CD4-positive, alpha-beta memory T cell (primary cell): ENCODE results near the gene ZFHX3. TPM values are rescaled to one million over a fixed set of nuclear protein-coding genes. Genes with fewer than 3 reads are reported as not detected.

Experiments used
- CTCF ChIA-PET: fragments of 350-600 bp; sonication (Branson Sonifier 250); formaldehyde crosslinking; loops from one replicate; lab custom pipeline; 2021; ENCODE audit warnings: inconsistent platforms; ENCODE audit not compliant: partially characterized antibody; lab: Charles Lee
- POLR2A ChIA-PET: fragments of 350-600 bp; sonication (Branson Sonifier 250); formaldehyde crosslinking; loops from one replicate; lab custom pipeline; 2021; ENCODE audit not compliant: partially characterized antibody; lab: Charles Lee
- DNase-seq, 5 donors: peaks; one replicate each; pipeline versions ENCODE4 v3.0.0 to v3.0.0-alpha.2; 2020 to 2022; ENCODE audit warnings: mixed read lengths in 1 of 5
- H3K27ac ChIP-seq: one replicate; pipeline ENCODE4 v1.7.0; 2013; ENCODE audit warnings: low read depth, low read length
- H3K27me3 ChIP-seq: 2 replicates; pipeline ENCODE4 v1.7.0; 2013; ENCODE audit warnings: mild to moderate bottlenecking, low read length, moderate library complexity; ENCODE audit not compliant: insufficient read depth
- H3K36me3 ChIP-seq: 2 replicates; pipeline ENCODE4 v1.7.0; 2013; ENCODE audit warnings: mild to moderate bottlenecking, low read length, moderate library complexity; ENCODE audit not compliant: insufficient read depth
- H3K4me1 ChIP-seq: 2 replicates; pipeline ENCODE4 v1.7.0; 2013; ENCODE audit warnings: mild to moderate bottlenecking, low read length, moderate library complexity; ENCODE audit not compliant: insufficient read depth
- H3K4me3 ChIP-seq, 2 donors: one replicate each; pipeline ENCODE4 v1.7.0; 2013; ENCODE audit warnings: low read length in 2 of 2, mild to moderate bottlenecking in 1 of 2
- H3K9me3 ChIP-seq, 2 donors: one replicate each; pipeline ENCODE4 v1.7.0; 2013; ENCODE audit warnings: low read length in 2 of 2, control low read depth in 1 of 2; ENCODE audit not compliant: control insufficient read depth in 1 of 2
- H3K27ac Mint-ChIP-seq, 7 donors: one replicate each; pipeline ENCODE4 v1.8.0; 2020 to 2021; ENCODE audit warnings: mixed read lengths in 7 of 7, mild to moderate bottlenecking in 6 of 7, inconsistent platforms in 3 of 7, moderate library complexity in 3 of 7
- H3K27me3 Mint-ChIP-seq, 2 donors: one replicate each; pipeline ENCODE4 v1.8.0; 2020 to 2021; ENCODE audit warnings: mixed read lengths in 2 of 2
- H3K36me3 Mint-ChIP-seq, 2 donors: one replicate each; pipeline ENCODE4 v1.8.0; 2020 to 2021; ENCODE audit warnings: mixed read lengths in 2 of 2, inconsistent platforms in 1 of 2, mild to moderate bottlenecking in 1 of 2
- H3K4me1 Mint-ChIP-seq, 4 donors: one replicate each; pipeline ENCODE4 v1.8.0; 2020 to 2021; ENCODE audit warnings: mixed read lengths in 4 of 4, mild to moderate bottlenecking in 1 of 4
- H3K4me3 Mint-ChIP-seq, 8 donors: one replicate each; pipeline ENCODE4 v1.8.0; 2020 to 2021; ENCODE audit warnings: mixed read lengths in 8 of 8, mild to moderate bottlenecking in 7 of 8, moderate library complexity in 6 of 8, inconsistent platforms in 3 of 8
- H3K9me3 Mint-ChIP-seq, 8 donors: one replicate each; pipeline ENCODE4 v1.8.0; 2020 to 2021; ENCODE audit warnings: mixed read lengths in 8 of 8, mild to moderate bottlenecking in 5 of 8, inconsistent platforms in 3 of 8, moderate library complexity in 1 of 8
- intact Hi-C: fragments of 100-400 bp; cut with micrococcal nuclease; formaldehyde crosslinking; loops from one replicate; pipeline ENCODE4 v1.15.1; 2023
- polyA plus RNA-seq, 2 donors: library from polyadenylated mRNA; unstranded; fragments of 300-500 nt; fragmentation: Illumina TruSeq; gene quantifications; one replicate each; pipeline ENCODE4 v1.2.3, GENCODE V29; 2021
- total RNA-seq, 2 experiments: library from RNA; stranded (reverse); gene quantifications; one replicate each; pipeline ENCODE4 v1.2.3, GENCODE V29; 2021

Gene ZFHX3
- total and polyA plus RNA-seq, 4 experiments from 2014 or later, result 0.01 to 0.99 (median 0.36) TPM

DNA sequence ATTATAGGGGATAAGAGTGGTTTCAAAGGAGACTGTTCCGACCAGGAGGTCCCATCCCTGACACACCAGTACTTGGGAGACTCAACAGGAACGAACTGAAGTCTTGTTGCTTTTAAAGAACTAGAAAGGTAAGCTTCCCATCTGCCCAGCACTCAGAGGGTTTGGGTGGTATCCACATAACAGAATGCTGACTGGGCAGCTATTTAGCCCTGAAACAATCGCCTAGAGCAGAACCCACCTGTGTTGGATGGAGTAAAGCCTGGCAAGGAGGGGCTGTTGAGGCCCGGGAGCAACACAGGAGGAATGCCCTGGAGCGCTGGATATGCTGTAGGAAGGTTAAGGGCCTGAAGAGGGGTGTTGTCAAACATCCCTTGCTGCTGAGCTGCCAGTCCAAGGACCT, 254.9 kb downstream of the ZFHX3 start:
- ChIA-PET CTCF (no interaction called here), POLR2A (no interaction called here)
- Mint-ChIP-seq H3K27ac (no peak overlapping the region), H3K9me3 (peaks cover 0 to 1% (median 0%) of the 10 kb centered on the region in 8 donors), H3K36me3 (peaks cover 0 to 5% of the 10 kb centered on the region in 2 donors), H3K27me3 (peaks cover 4 to 5% of the 10 kb centered on the region in 2 donors), H3K4me3 (no peak overlapping the region), H3K4me1 (peaks cover 0 to 7% (median 1%) of the 10 kb centered on the region in 4 donors)
- H3K4me3 ChIP-seq, result no peak overlapping the region
- no peaks in the 10 kb centered on the region for H3K9me3 ChIP-seq
- H3K36me3 ChIP-seq, result no peaks in the 10 kb centered on the region
- intact Hi-C loops, result no loop called here
- H3K27me3 ChIP-seq, result no peaks in the 10 kb centered on the region
- H3K4me1 ChIP-seq, result no peaks in the 10 kb centered on the region
- H3K27ac ChIP-seq, result no peak overlapping the region
- DNase-seq, result no peak

DNA sequence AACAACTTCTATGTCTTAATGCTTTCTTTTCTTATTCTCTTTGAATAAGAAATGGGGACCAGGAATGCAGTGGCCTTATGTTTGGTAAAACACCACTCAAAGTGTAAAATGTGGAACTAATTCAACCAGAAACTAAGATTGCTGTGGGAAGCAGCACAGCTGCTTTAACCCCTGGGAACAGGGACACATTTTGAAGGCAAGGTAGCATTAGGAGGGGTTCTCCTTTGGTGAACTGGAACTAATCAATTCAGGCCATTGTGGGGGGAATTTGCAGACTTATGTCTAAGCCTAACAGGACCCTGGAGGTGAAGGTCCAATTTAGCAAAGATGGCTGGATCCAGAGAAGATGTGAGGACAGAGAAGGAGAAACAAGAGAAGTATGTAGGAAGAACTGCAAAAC, 256.1 kb downstream of the ZFHX3 start:
- Mint-ChIP-seq H3K9me3 (peaks cover 0 to 2% (median 0%) of the 10 kb centered on the region in 8 donors), H3K4me3 (no peak overlapping the region), H3K36me3 (peaks cover 0 to 5% of the 10 kb centered on the region in 2 donors), H3K27ac (no peak overlapping the region), H3K27me3 (peaks cover 6 to 10% of the 10 kb centered on the region in 2 donors), H3K4me1 (peaks cover 3 to 17% (median 10%) of the 10 kb centered on the region in 4 donors)
- Histone ChIP-seq H3K4me1 (peaks cover 3% of the 10 kb centered on the region), H3K4me3 (no peak overlapping the region), H3K27me3 (no peaks in the 10 kb centered on the region), H3K27ac (no peak overlapping the region), H3K36me3 (no peaks in the 10 kb centered on the region), H3K9me3 (no peaks in the 10 kb centered on the region)
- DNase-seq, result no peak
- intact Hi-C loops, result no loop called here
- ChIA-PET CTCF (interaction anchor here (2.1 kb wide), 1 partner anchor 41 kb away, joined by 5 read pairs; no protein-coding TSS in a partner anchor), POLR2A (no interaction called here)

DNA sequence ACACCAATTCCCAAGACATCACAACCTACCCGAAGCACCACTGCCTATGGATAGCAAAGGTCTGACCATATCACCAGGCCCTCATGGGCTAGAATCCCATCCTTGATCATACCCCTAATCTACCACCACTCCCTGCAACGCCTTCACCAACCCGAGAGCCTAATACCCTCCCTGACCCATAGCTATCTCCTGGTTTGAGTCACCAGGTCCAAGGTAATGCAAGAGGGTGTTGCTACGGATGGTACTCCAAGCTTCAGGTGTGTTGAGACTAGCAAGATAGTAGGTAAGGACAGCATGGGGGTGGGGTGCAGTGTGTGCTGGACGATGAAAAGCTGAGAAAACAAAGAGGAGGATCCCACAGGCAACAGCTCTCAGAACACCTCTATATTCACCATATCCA, 258.0 kb downstream of the ZFHX3 start:
- CTCF ChIA-PET, result interaction anchor here (1.2 to 2.1 kb wide), 2 partner anchors 10 to 43 kb away, joined by 3 to 5 read pairs; no protein-coding TSS in a partner anchor
- intact Hi-C loops, result loop anchor here (10.0 kb wide), 1 partner anchor 125 kb away; no protein-coding TSS in a partner anchor
- no peaks in the 10 kb centered on the region for H3K36me3 Mint-ChIP-seq
- peaks cover 3 to 17% (median 11%) of the 10 kb centered on the region in 4 donors for H3K4me1 Mint-ChIP-seq
- no peak overlapping the region for H3K27ac Mint-ChIP-seq
- Histone ChIP-seq H3K9me3 (no peaks in the 10 kb centered on the region), H3K36me3 (no peaks in the 10 kb centered on the region), H3K27ac (no peak overlapping the region), H3K27me3 (no peaks in the 10 kb centered on the region), H3K4me1 (peaks cover 3% of the 10 kb centered on the region), H3K4me3 (no peak overlapping the region)
- POLR2A ChIA-PET, result no interaction called here
- H3K27me3 Mint-ChIP-seq, result peaks cover 6 to 11% of the 10 kb centered on the region in 2 donors
- DNase-seq, result no peak
- peaks cover 0 to 2% (median 0%) of the 10 kb centered on the region in 8 donors for H3K9me3 Mint-ChIP-seq
- no peak overlapping the region for H3K4me3 Mint-ChIP-seq

DNA sequence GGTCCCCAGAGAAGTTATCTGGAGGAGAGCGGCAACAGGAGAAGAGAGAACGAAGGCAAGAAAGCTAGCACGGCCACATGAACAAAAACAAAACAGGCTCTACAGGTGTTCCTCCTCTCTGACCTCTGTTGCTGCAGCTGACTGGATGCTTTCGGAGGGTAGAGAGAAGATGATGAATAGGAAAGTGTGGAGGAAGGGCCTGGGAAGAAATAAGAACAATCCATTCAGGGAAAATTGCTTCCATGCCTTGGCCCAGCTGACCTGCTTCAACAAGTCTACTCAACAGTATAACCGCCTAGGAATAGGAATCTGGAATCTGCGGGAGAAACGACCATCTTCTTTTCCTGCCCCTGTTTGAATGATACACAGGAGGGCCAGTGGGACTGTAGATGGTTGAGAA, 258.5 kb downstream of the ZFHX3 start:
- Histone ChIP-seq H3K4me3 (no peak overlapping the region), H3K4me1 (peaks cover 3% of the 10 kb centered on the region), H3K9me3 (no peaks in the 10 kb centered on the region), H3K36me3 (no peaks in the 10 kb centered on the region), H3K27ac (no peak overlapping the region), H3K27me3 (no peaks in the 10 kb centered on the region)
- H3K9me3 Mint-ChIP-seq, result peaks cover 0 to 2% (median 0%) of the 10 kb centered on the region in 8 donors
- ChIA-PET POLR2A (no interaction called here), CTCF (interaction anchor here (1.6 to 2.1 kb wide), 2 partner anchors 43 kb away, joined by 5 to 7 read pairs; no protein-coding TSS in a partner anchor)
- intact Hi-C loops, result loop anchor here (10.0 kb wide), 1 partner anchor 125 kb away; no protein-coding TSS in a partner anchor
- H3K27me3 Mint-ChIP-seq, result peaks cover 6 to 11% of the 10 kb centered on the region in 2 donors
- H3K36me3 Mint-ChIP-seq, result no peaks in the 10 kb centered on the region
- peaks cover 3 to 17% (median 11%) of the 10 kb centered on the region in 4 donors for H3K4me1 Mint-ChIP-seq
- no peak for DNase-seq
- H3K4me3 Mint-ChIP-seq, result no peak overlapping the region
- peak overlapping the region in 1 of 7 donors; percentile 4 for H3K27ac Mint-ChIP-seq

DNA sequence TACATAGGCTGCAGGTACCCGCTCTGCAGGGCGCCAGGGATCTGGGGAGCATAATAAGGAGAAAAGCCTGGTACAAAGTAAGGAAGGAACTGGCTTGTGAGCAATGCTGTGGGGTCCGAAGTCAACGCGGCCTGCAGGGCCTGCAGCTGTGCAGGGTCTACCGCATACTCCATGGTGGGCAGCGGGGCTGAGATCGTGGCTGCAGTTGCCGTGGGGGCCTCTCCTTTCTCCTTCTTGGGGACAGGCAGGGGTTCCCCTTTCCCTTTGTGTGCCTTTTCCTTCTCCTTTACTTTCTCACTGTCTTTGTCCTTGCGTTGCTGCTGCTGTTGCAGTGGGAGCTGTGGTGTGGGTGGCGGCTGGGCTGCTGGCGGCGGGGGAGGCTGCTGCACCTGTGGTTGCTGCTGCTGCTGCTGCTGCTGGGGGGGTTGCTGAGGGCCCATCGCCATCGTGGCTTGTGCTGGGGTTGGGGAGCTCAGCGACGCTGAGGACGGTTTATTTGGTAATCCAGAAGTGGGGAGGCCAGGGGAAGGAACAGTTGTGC, 259.6 kb downstream of the ZFHX3 start:
- no peaks in the 10 kb centered on the region for H3K36me3 ChIP-seq
- no peaks in the 10 kb centered on the region for H3K27me3 ChIP-seq
- no peak overlapping the region for H3K27ac ChIP-seq
- intact Hi-C loops, result loop anchor here (10.0 kb wide), 1 partner anchor 124 kb away; no protein-coding TSS in a partner anchor
- no peak for DNase-seq
- peak overlapping the region in 4 of 7 donors; percentile 23 to 42 (median 30) for H3K27ac Mint-ChIP-seq
- POLR2A ChIA-PET, result no interaction called here
- H3K9me3 ChIP-seq, result no peaks in the 10 kb centered on the region
- peak overlapping the region in 1 of 2 donors; percentile 38 for H3K4me3 ChIP-seq
- peaks cover 6 to 14% of the 10 kb centered on the region in 2 donors for H3K27me3 Mint-ChIP-seq
- peaks cover 3 to 17% (median 11%) of the 10 kb centered on the region in 4 donors for H3K4me1 Mint-ChIP-seq
- peaks cover 3% of the 10 kb centered on the region for H3K4me1 ChIP-seq
- H3K4me3 Mint-ChIP-seq, result peak overlapping the region; percentile 81 to 88 (median 85)
- no peaks in the 10 kb centered on the region for H3K36me3 Mint-ChIP-seq
- H3K9me3 Mint-ChIP-seq, result peaks cover 0 to 2% (median 0%) of the 10 kb centered on the region in 8 donors
- CTCF ChIA-PET, result interaction anchor here (1.6 kb wide), 1 partner anchor 44 kb away, joined by 7 read pairs; no protein-coding TSS in a partner anchor

DNA sequence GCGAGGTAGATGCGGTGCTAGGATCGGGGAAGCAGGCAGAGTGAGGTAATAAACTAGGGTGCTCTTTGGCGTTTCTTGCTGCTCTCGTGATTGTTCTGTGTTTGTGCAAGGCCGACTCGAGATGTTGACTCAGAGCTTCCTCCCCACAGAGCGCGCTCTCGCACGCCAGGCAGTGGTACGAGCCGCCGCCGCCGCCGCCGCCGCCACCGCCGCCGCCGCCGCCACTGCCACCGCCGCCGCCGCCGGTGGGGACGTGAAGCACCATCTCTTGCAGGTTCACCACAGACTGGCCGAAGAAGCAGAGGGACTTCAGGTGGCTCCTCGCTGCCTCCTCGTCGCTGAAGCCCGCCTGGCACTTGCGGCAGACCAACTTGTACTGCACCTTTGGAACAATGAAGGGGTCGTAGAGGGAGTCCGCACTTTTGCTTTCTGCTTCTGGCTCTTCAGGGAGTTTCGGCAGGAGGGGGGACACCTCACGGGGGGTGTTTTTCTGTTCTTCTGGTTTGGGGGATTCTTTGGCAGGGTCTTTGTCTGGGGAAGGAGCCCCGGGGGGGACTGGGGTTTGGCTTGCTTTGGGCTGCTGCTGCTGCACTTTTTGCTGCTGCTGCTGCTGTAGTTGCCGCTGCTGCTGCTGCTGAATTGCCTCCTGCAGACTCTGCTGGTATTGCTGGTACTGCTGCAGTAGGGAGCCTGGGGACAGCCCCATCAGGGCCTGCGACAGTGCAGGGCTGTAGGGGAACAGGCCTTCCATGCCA, 260.2 kb downstream of the ZFHX3 start:
- Mint-ChIP-seq H3K4me3 (peak overlapping the region; percentile 81 to 88 (median 86)), H3K4me1 (peaks cover 3 to 17% (median 11%) of the 10 kb centered on the region in 4 donors), H3K27me3 (peaks cover 7 to 14% of the 10 kb centered on the region in 2 donors), H3K27ac (peak overlapping the region in 6 of 7 donors; percentile 23 to 89 (median 55)), H3K9me3 (peaks cover 0 to 2% (median 0%) of the 10 kb centered on the region in 8 donors), H3K36me3 (no peaks in the 10 kb centered on the region)
- H3K9me3 ChIP-seq, result no peaks in the 10 kb centered on the region
- peak; percentile 19 to 62 (median 49) for DNase-seq
- peak overlapping the region in 1 of 2 donors; percentile 38 for H3K4me3 ChIP-seq
- no peaks in the 10 kb centered on the region for H3K27me3 ChIP-seq
- no peaks in the 10 kb centered on the region for H3K36me3 ChIP-seq
- peaks cover 3% of the 10 kb centered on the region for H3K4me1 ChIP-seq
- CTCF ChIA-PET, result interaction anchor here (1.6 kb wide), 1 partner anchor 45 kb away, joined by 7 read pairs; no protein-coding TSS in a partner anchor
- no peak overlapping the region for H3K27ac ChIP-seq
- intact Hi-C loops, result loop anchor here (10.0 kb wide), 1 partner anchor 123 kb away; no protein-coding TSS in a partner anchor
- POLR2A ChIA-PET, result no interaction called here
